ENCODE results near the gene NDUFB6.

NDUFB6 gene

DNA sequence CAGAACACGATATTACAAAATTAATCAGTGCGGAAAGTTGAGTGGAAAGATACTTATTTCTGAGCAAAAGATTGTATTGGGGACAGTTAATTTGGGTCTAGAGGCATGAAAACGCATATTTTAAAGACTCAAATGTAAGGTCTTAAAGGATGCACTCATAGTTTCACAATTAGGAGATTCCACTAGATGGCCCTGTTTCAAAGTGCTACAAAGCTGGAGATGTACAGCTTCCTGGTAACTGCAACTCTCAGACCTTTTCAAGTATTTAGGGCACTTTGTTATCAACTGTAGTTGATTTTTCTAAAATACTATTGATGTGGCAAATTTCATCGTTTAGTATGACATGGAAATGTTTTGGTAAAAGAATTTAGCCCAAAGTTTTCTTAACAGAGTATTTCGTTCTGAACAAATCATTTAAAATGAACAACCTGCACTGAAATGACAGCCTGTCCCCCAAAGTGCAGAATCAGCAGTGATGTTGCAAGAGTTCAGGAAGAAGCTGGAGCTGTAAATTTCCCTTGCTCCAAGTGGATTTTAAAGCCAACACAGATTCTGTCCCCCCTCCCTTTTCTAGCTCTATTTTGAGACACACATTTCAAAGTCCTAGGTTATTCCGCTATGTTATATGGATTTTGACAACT, 16.2 kb upstream of the NDUFB6 start:
- Histone ChIP-seq H3K4me1 (ENCODE audit: control insufficient read depth in 2 of 2, insufficient read depth in 2 of 2, low read length in 2 of 2) (no peaks in the 10 kb centered on the region), H3K4me3 (ENCODE audit: low read length in 2 of 2) (no peak overlapping the region), H3K27ac (ENCODE audit: low read depth in 2 of 2, low read length in 2 of 2) (no peak overlapping the region), H3K9me3 (ENCODE audit: control insufficient read depth in 2 of 2, low read length in 2 of 2) (no peaks in the 10 kb centered on the region), H3K9ac (ENCODE audit: low read depth in 1 of 2, low read length in 2 of 2) (no peak overlapping the region), H3K27me3 (ENCODE audit: control insufficient read depth in 2 of 2, insufficient read depth in 2 of 2, low read length in 2 of 2) (peaks cover 0 to 2% of the 10 kb centered on the region in 2 donors), H3K36me3 (ENCODE audit: control insufficient read depth in 2 of 2, insufficient read depth in 2 of 2, low read length in 2 of 2) (no peaks in the 10 kb centered on the region)

- Histone ChIP-seq H3K9me3 (ENCODE audit: control insufficient read depth in 2 of 2, low read length in 2 of 2) (no peaks in the 10 kb centered on the region), H3K9ac (ENCODE audit: low read depth in 1 of 2, low read length in 2 of 2) (no peak overlapping the region), H3K4me1 (ENCODE audit: control insufficient read depth in 2 of 2, insufficient read depth in 2 of 2, low read length in 2 of 2) (no peaks in the 10 kb centered on the region), H3K27me3 (ENCODE audit: control insufficient read depth in 2 of 2, insufficient read depth in 2 of 2, low read length in 2 of 2) (peaks cover 0 to 2% of the 10 kb centered on the region in 2 donors), H3K27ac (ENCODE audit: low read depth in 2 of 2, low read length in 2 of 2) (no peak overlapping the region), H3K4me3 (ENCODE audit: low read length in 2 of 2) (no peak overlapping the region), H3K36me3 (ENCODE audit: control insufficient read depth in 2 of 2, insufficient read depth in 2 of 2, low read length in 2 of 2) (no peaks in the 10 kb centered on the region)
These were observed 14.9 kb upstream of the NDUFB6 start for GRCh38 chr9:32587901-32588300.

GRCh38 chr9:32584784-32585183, 11.8 kb upstream of the NDUFB6 start:
- Histone ChIP-seq H3K9ac (ENCODE audit: low read depth in 1 of 2, low read length in 2 of 2) (no peak overlapping the region), H3K27ac (ENCODE audit: low read depth in 2 of 2, low read length in 2 of 2) (no peak overlapping the region), H3K4me1 (ENCODE audit: control insufficient read depth in 2 of 2, insufficient read depth in 2 of 2, low read length in 2 of 2) (no peaks in the 10 kb centered on the region), H3K27me3 (ENCODE audit: control insufficient read depth in 2 of 2, insufficient read depth in 2 of 2, low read length in 2 of 2) (peaks cover 2 to 4% of the 10 kb centered on the region in 2 donors), H3K36me3 (ENCODE audit: control insufficient read depth in 2 of 2, insufficient read depth in 2 of 2, low read length in 2 of 2) (no peaks in the 10 kb centered on the region), H3K9me3 (ENCODE audit: control insufficient read depth in 2 of 2, low read length in 2 of 2) (no peaks in the 10 kb centered on the region), H3K4me3 (ENCODE audit: low read length in 2 of 2) (no peak overlapping the region)

- H3K9ac ChIP-seq (ENCODE audit: low read depth in 1 of 2, low read length in 2 of 2) = no peak overlapping the region
- no peak overlapping the region for H3K27ac ChIP-seq (ENCODE audit: low read depth in 2 of 2, low read length in 2 of 2)
- peaks cover 2 to 7% of the 10 kb centered on the region in 2 donors for H3K27me3 ChIP-seq (ENCODE audit: control insufficient read depth in 2 of 2, insufficient read depth in 2 of 2, low read length in 2 of 2)
- no peaks in the 10 kb centered on the region for H3K4me1 ChIP-seq (ENCODE audit: control insufficient read depth in 2 of 2, insufficient read depth in 2 of 2, low read length in 2 of 2)
- no peaks in the 10 kb centered on the region for H3K9me3 ChIP-seq (ENCODE audit: control insufficient read depth in 2 of 2, low read length in 2 of 2)
- H3K36me3 ChIP-seq (ENCODE audit: control insufficient read depth in 2 of 2, insufficient read depth in 2 of 2, low read length in 2 of 2) = no peaks in the 10 kb centered on the region
- H3K4me3 ChIP-seq (ENCODE audit: low read length in 2 of 2) = no peak overlapping the region
These were observed 8.7 kb upstream of the NDUFB6 start for GRCh38 chr9:32581512-32582143.

DNA sequence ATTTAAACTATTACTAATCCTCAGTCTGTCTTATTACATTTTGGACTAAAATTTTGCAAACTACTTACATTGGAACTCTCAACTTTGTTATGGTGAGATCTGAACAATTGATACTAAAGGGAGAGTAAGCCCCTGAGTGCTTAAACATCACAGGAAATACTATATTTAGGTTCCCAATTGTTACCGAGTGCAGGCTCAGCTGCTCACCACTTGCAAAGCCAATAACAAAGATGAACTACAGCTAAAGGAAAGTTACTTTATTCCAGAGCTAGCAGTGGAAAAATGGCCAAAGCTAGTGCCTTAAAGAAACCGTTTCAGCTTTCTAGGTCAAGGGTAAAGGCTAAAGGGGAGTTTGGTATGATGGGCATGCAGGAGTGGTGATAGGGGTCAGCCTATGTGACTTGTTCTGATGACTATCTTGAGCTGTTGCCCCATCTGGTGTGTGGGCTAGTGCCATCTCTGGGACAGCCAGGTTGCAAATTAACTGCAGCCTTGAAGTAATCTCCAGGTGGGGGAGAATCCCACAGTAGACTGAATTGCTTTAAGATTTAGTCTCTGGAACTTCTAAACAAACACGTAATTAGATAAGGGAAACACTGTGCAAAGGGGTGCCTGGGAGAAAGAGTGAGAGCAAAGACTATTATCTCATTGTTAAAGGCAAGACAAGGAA, 7.8 kb upstream of the NDUFB6 start:
- Histone ChIP-seq H3K27ac (ENCODE audit: low read depth in 2 of 2, low read length in 2 of 2) (no peak overlapping the region), H3K9ac (ENCODE audit: low read depth in 1 of 2, low read length in 2 of 2) (no peak overlapping the region), H3K4me1 (ENCODE audit: control insufficient read depth in 2 of 2, insufficient read depth in 2 of 2, low read length in 2 of 2) (no peaks in the 10 kb centered on the region), H3K9me3 (ENCODE audit: control insufficient read depth in 2 of 2, low read length in 2 of 2) (no peaks in the 10 kb centered on the region), H3K27me3 (ENCODE audit: control insufficient read depth in 2 of 2, insufficient read depth in 2 of 2, low read length in 2 of 2) (peaks cover 2 to 8% of the 10 kb centered on the region in 2 donors), H3K4me3 (ENCODE audit: low read length in 2 of 2) (no peak overlapping the region), H3K36me3 (ENCODE audit: control insufficient read depth in 2 of 2, insufficient read depth in 2 of 2, low read length in 2 of 2) (no peaks in the 10 kb centered on the region)

DNA sequence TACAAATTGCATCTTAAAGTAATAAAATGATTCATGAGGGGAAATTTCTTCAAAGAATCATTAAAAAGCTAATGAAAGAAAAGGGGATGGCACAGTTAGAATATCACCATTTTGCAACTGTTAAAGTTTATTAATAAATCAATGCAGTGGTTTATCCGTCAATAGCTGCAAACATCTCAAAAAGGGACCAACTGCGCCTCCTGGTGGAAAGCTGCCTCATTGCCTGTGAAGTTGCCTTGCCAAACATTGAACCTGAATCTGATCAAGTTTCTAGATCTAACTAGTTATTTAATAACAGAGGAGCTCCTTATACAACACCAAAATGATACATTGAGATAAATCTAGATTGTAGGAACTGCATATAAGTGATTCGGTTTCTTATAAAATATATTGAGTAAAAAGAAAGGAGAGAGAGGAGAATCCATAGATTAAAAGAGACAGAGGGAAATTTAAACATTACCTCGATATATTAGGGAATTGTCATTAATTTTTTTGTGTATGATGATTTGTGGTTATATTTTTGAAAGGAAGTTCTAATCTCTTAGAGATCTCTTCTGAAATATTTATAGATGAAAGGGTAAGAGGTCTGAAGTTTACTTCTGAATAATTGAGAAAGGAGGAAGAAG, 6.9 kb upstream of the NDUFB6 start:
- Histone ChIP-seq H3K9ac (ENCODE audit: low read depth in 1 of 2, low read length in 2 of 2) (no peak overlapping the region), H3K4me3 (ENCODE audit: low read length in 2 of 2) (no peak overlapping the region), H3K9me3 (ENCODE audit: control insufficient read depth in 2 of 2, low read length in 2 of 2) (no peaks in the 10 kb centered on the region), H3K27me3 (ENCODE audit: control insufficient read depth in 2 of 2, insufficient read depth in 2 of 2, low read length in 2 of 2) (peaks cover under 1 to 8% of the 10 kb centered on the region in 2 donors), H3K36me3 (ENCODE audit: control insufficient read depth in 2 of 2, insufficient read depth in 2 of 2, low read length in 2 of 2) (no peaks in the 10 kb centered on the region), H3K4me1 (ENCODE audit: control insufficient read depth in 2 of 2, insufficient read depth in 2 of 2, low read length in 2 of 2) (no peaks in the 10 kb centered on the region), H3K27ac (ENCODE audit: low read depth in 2 of 2, low read length in 2 of 2) (no peak overlapping the region)

DNA sequence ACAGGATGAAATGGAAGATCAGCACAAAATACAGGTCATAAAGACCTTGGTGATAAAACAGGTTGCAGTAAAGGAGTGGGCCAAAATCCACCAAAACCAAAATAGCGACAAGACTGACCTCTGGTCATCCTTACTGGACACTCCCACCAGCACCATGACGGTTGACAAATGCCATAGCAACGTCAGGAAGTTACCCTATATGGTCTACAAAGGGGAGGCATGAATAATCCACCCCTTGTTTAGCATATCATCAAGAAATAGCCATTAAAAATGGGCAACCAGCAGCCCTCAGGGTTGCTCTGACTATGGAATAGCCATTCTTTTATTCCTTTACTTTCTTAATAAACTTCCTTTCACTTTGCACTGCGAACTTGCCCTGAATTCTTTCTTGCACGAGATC, 6.0 kb upstream of the NDUFB6 start:
- no peaks in the 10 kb centered on the region for H3K4me1 ChIP-seq (ENCODE audit: control insufficient read depth in 2 of 2, insufficient read depth in 2 of 2, low read length in 2 of 2)
- H3K9me3 ChIP-seq (ENCODE audit: control insufficient read depth in 2 of 2, low read length in 2 of 2) = no peaks in the 10 kb centered on the region
- no peak overlapping the region for H3K4me3 ChIP-seq (ENCODE audit: low read length in 2 of 2)
- H3K36me3 ChIP-seq (ENCODE audit: control insufficient read depth in 2 of 2, insufficient read depth in 2 of 2, low read length in 2 of 2) = no peaks in the 10 kb centered on the region
- H3K9ac ChIP-seq (ENCODE audit: low read depth in 1 of 2, low read length in 2 of 2) = no peak overlapping the region
- peaks cover 0 to 8% of the 10 kb centered on the region in 2 donors for H3K27me3 ChIP-seq (ENCODE audit: control insufficient read depth in 2 of 2, insufficient read depth in 2 of 2, low read length in 2 of 2)
- no peak overlapping the region for H3K27ac ChIP-seq (ENCODE audit: low read depth in 2 of 2, low read length in 2 of 2)

- H3K9me3 ChIP-seq (ENCODE audit: control insufficient read depth in 2 of 2, low read length in 2 of 2) = no peaks in the 10 kb centered on the region
- H3K9ac ChIP-seq (ENCODE audit: low read depth in 1 of 2, low read length in 2 of 2) = no peak overlapping the region
- H3K4me1 ChIP-seq (ENCODE audit: control insufficient read depth in 2 of 2, insufficient read depth in 2 of 2, low read length in 2 of 2) = peaks cover 0 to 6% of the 10 kb centered on the region in 2 donors
- H3K27me3 ChIP-seq (ENCODE audit: control insufficient read depth in 2 of 2, insufficient read depth in 2 of 2, low read length in 2 of 2) = peaks cover 0 to 8% of the 10 kb centered on the region in 2 donors
- H3K4me3 ChIP-seq (ENCODE audit: low read length in 2 of 2) = no peak overlapping the region
- H3K27ac ChIP-seq (ENCODE audit: low read depth in 2 of 2, low read length in 2 of 2) = no peak overlapping the region
- no peaks in the 10 kb centered on the region for H3K36me3 ChIP-seq (ENCODE audit: control insufficient read depth in 2 of 2, insufficient read depth in 2 of 2, low read length in 2 of 2)
These were observed 4.4 kb upstream of the NDUFB6 start for GRCh38 chr9:32577316-32577715.

DNA sequence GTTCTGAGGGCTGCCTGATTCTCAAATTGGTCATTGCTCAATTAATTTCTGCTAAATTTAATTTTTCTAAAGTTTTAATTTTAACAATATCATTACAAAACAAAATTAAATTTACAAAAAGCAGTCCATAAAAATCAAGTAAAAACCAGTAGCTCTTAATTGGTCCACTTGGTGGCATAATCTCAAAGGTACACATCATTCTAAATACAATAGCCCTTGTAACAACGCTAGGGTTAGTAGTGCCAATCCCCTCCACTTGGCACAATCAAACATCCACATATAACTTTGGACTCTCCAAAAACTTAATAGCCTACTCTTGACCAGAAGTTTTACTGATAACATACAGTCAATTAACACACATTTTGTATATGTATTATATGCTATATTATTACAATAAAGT, 1.9 kb upstream of the NDUFB6 start:
- H3K27me3 ChIP-seq (ENCODE audit: control insufficient read depth in 2 of 2, insufficient read depth in 2 of 2, low read length in 2 of 2) = peaks cover 0 to 4% of the 10 kb centered on the region in 2 donors
- H3K4me1 ChIP-seq (ENCODE audit: control insufficient read depth in 2 of 2, insufficient read depth in 2 of 2, low read length in 2 of 2) = peaks cover 6 to 16% of the 10 kb centered on the region in 2 donors
- H3K9ac ChIP-seq (ENCODE audit: low read depth in 1 of 2, low read length in 2 of 2) = no peak overlapping the region
- no peaks in the 10 kb centered on the region for H3K9me3 ChIP-seq (ENCODE audit: control insufficient read depth in 2 of 2, low read length in 2 of 2)
- H3K36me3 ChIP-seq (ENCODE audit: control insufficient read depth in 2 of 2, insufficient read depth in 2 of 2, low read length in 2 of 2) = peaks cover 0 to 2% of the 10 kb centered on the region in 2 donors
- H3K27ac ChIP-seq (ENCODE audit: low read depth in 2 of 2, low read length in 2 of 2) = no peak overlapping the region
- H3K4me3 ChIP-seq (ENCODE audit: low read length in 2 of 2) = no peak overlapping the region

- Histone ChIP-seq H3K9me3 (ENCODE audit: control insufficient read depth in 2 of 2, low read length in 2 of 2) (no peaks in the 10 kb centered on the region), H3K4me1 (ENCODE audit: control insufficient read depth in 2 of 2, insufficient read depth in 2 of 2, low read length in 2 of 2) (peaks cover 6 to 16% of the 10 kb centered on the region in 2 donors), H3K4me3 (ENCODE audit: low read length in 2 of 2) (peak overlapping the region in 1 of 2 donors; percentile 92), H3K27me3 (ENCODE audit: control insufficient read depth in 2 of 2, insufficient read depth in 2 of 2, low read length in 2 of 2) (peaks cover 0 to 4% of the 10 kb centered on the region in 2 donors), H3K36me3 (ENCODE audit: control insufficient read depth in 2 of 2, insufficient read depth in 2 of 2, low read length in 2 of 2) (peaks cover 0 to 2% of the 10 kb centered on the region in 2 donors), H3K9ac (ENCODE audit: low read depth in 1 of 2, low read length in 2 of 2) (no peak overlapping the region), H3K27ac (ENCODE audit: low read depth in 2 of 2, low read length in 2 of 2) (peak overlapping the region; percentile 93 to 96)
These were observed 862 bp upstream of the NDUFB6 start for GRCh38 chr9:32573821-32574220.
